Activated T-cell treated with anti-CD3 and anti-CD28 coated beads, Interleukin-2, amount 50 U/mL, for 4 hours (primary cell): ENCODE data around the gene CUTA. TPM values are rescaled to one million over a fixed set of nuclear protein-coding genes. Genes with fewer than 3 reads are reported as not detected.
"Not testable (repeated sequence)": the region's sequence is repeated elsewhere in the genome, so short reads cannot be mapped to it uniquely, and the experiment has no call there.

Experiments
- ATAC-seq, 2 donors: fragments of 200-7000 bp; cut with Tn5 transposase; one replicate each; pipeline ENCODE4 v1.10.0; 2021
- DNase-seq: peaks from one replicate; pipeline ENCODE4 v3.0.0-alpha.2; 2020
- H3K27me3 Mint-ChIP-seq: one replicate; pipeline ENCODE4 v1.8.0; 2021; ENCODE audit warnings: low read depth, mixed read lengths
- H3K36me3 Mint-ChIP-seq: one replicate; pipeline ENCODE4 v1.8.0; 2022; ENCODE audit warnings: mixed read lengths; ENCODE audit not compliant: insufficient read depth
- H3K4me1 Mint-ChIP-seq: one replicate; pipeline ENCODE4 v1.8.0; 2021; ENCODE audit warnings: low read depth, mixed read lengths
- H3K4me3 Mint-ChIP-seq: one replicate; pipeline ENCODE4 v1.8.0; 2021; ENCODE audit warnings: mild to moderate bottlenecking, moderate library complexity, mixed read lengths
- H3K9me3 Mint-ChIP-seq: one replicate; pipeline ENCODE4 v1.8.0; 2021; ENCODE audit warnings: mixed read lengths
- total RNA-seq, 3 donors: library from RNA; stranded (reverse); gene quantifications; one replicate each; pipeline ENCODE4 v1.2.1, GENCODE V29; 2021

Gene CUTA
- total RNA-seq, 3 donors from 2014 or later: 76.6 to 84.5 (median 79.2) TPM

GRCh38 chr6:33390767-33391277, 27.1 kb downstream of the CUTA start:
- ATAC-seq (no peak), DNase-seq (no peak)
- no peaks in the 10 kb centered on the region for H3K9me3 Mint-ChIP-seq
- H3K36me3 Mint-ChIP-seq: no peaks in the 10 kb centered on the region
- no peaks in the 10 kb centered on the region for H3K27me3 Mint-ChIP-seq
- peaks cover 25% of the 10 kb centered on the region for H3K4me1 Mint-ChIP-seq
- H3K4me3 Mint-ChIP-seq: peak overlapping the region; percentile 83

- H3K4me1 Mint-ChIP-seq: peaks cover 25% of the 10 kb centered on the region
- ATAC-seq: no peak
- DNase-seq: no peak
- no peaks in the 10 kb centered on the region for H3K27me3 Mint-ChIP-seq
- no peaks in the 10 kb centered on the region for H3K9me3 Mint-ChIP-seq
- no peak overlapping the region for H3K4me3 Mint-ChIP-seq
- H3K36me3 Mint-ChIP-seq: no peaks in the 10 kb centered on the region
These were observed 27.7 kb downstream of the CUTA start for GRCh38 chr6:33390173-33390572.

GRCh38 chr6:33384581-33385020, 33.3 kb downstream of the CUTA start:
- ATAC-seq: no peak
- DNase-seq: no peak
- Mint-ChIP-seq H3K9me3 (no peaks in the 10 kb centered on the region), H3K4me3 (no peak overlapping the region), H3K36me3 (no peaks in the 10 kb centered on the region), H3K27me3 (no peaks in the 10 kb centered on the region), H3K4me1 (no peaks in the 10 kb centered on the region)

- DNase-seq (no peak), ATAC-seq (no peak)
- Mint-ChIP-seq H3K36me3 (no peaks in the 10 kb centered on the region), H3K27me3 (no peaks in the 10 kb centered on the region), H3K4me3 (no peak overlapping the region), H3K4me1 (no peaks in the 10 kb centered on the region), H3K9me3 (no peaks in the 10 kb centered on the region)
These were observed 34.3 kb downstream of the CUTA start for GRCh38 chr6:33383427-33384185.

- Mint-ChIP-seq H3K4me3 (no peak overlapping the region), H3K27me3 (no peaks in the 10 kb centered on the region), H3K4me1 (no peaks in the 10 kb centered on the region), H3K9me3 (no peaks in the 10 kb centered on the region), H3K36me3 (no peaks in the 10 kb centered on the region)
- DNase-seq (no peak), ATAC-seq (no peak)
These were observed 37.5 kb downstream of the CUTA start for GRCh38 chr6:33380272-33380981.

- H3K4me1 Mint-ChIP-seq, ATAC-seq, DNase-seq, H3K9me3 Mint-ChIP-seq, H3K36me3 Mint-ChIP-seq, H3K4me3 Mint-ChIP-seq, H3K27me3 Mint-ChIP-seq: not testable (repeated sequence)
These were observed 38.7 kb downstream of the CUTA start for GRCh38 chr6:33379184-33379583.

- Mint-ChIP-seq H3K27me3 (no peaks in the 10 kb centered on the region), H3K9me3 (no peaks in the 10 kb centered on the region), H3K4me1 (peaks cover 12% of the 10 kb centered on the region), H3K36me3 (no peaks in the 10 kb centered on the region), H3K4me3 (no peak overlapping the region)
- DNase-seq: no peak
- no peak for ATAC-seq
These were observed 40.7 kb downstream of the CUTA start for GRCh38 chr6:33377171-33377570.

- DNase-seq (no peak), ATAC-seq (no peak)
- H3K36me3 Mint-ChIP-seq: no peaks in the 10 kb centered on the region
- no peaks in the 10 kb centered on the region for H3K27me3 Mint-ChIP-seq
- peaks cover 12% of the 10 kb centered on the region for H3K4me1 Mint-ChIP-seq
- H3K4me3 Mint-ChIP-seq: no peak overlapping the region
- no peaks in the 10 kb centered on the region for H3K9me3 Mint-ChIP-seq
These were observed 42.7 kb downstream of the CUTA start for GRCh38 chr6:33375143-33375671.

GRCh38 chr6:33373960-33374910, 43.7 kb downstream of the CUTA start:
- Mint-ChIP-seq H3K27me3 (no peaks in the 10 kb centered on the region), H3K9me3 (no peaks in the 10 kb centered on the region), H3K36me3 (no peaks in the 10 kb centered on the region), H3K4me1 (peaks cover 12% of the 10 kb centered on the region), H3K4me3 (no peak overlapping the region)
- no peak for DNase-seq
- ATAC-seq: no peak

GRCh38 chr6:33372526-33373123, 45.3 kb downstream of the CUTA start:
- Mint-ChIP-seq H3K9me3 (no peaks in the 10 kb centered on the region), H3K4me3 (no peak overlapping the region), H3K27me3 (no peaks in the 10 kb centered on the region), H3K36me3 (no peaks in the 10 kb centered on the region), H3K4me1 (peaks cover 12% of the 10 kb centered on the region)
- no peak for ATAC-seq
- no peak for DNase-seq

- not testable (repeated sequence) for ATAC-seq, DNase-seq, H3K9me3 Mint-ChIP-seq, H3K36me3 Mint-ChIP-seq, H3K27me3 Mint-ChIP-seq, H3K4me3 Mint-ChIP-seq
- peaks cover 12% of the 10 kb centered on the region for H3K4me1 Mint-ChIP-seq
These were observed 46.0 kb downstream of the CUTA start for GRCh38 chr6:33371901-33372300.

- not testable (repeated sequence) for H3K9me3 Mint-ChIP-seq, H3K4me1 Mint-ChIP-seq, H3K27me3 Mint-ChIP-seq, H3K4me3 Mint-ChIP-seq, H3K36me3 Mint-ChIP-seq, DNase-seq, ATAC-seq
These were observed 50.2 kb downstream of the CUTA start for GRCh38 chr6:33367715-33368025.

- Mint-ChIP-seq H3K27me3 (no peaks in the 10 kb centered on the region), H3K36me3 (no peaks in the 10 kb centered on the region), H3K4me1 (no peaks in the 10 kb centered on the region), H3K4me3 (no peak overlapping the region), H3K9me3 (no peaks in the 10 kb centered on the region)
- ATAC-seq (no peak), DNase-seq (no peak)
These were observed 50.7 kb downstream of the CUTA start for GRCh38 chr6:33367009-33367714.
